WTC11 (cell line): ENCODE results near the gene CDH13.

Experiments used
- ATF1 ChIP-seq: sonication (generic); formaldehyde crosslinking; IDR thresholded peaks from 2 replicates; pipeline ENCODE4 v1.8.1; 2023; ENCODE audit warnings: mild to moderate bottlenecking, moderate library complexity, missing genetic modification reagents
- CREB1 ChIP-seq: sonication (generic); formaldehyde crosslinking; IDR thresholded peaks from 2 replicates; pipeline ENCODE4 v1.8.0; 2023; ENCODE audit warnings: mild to moderate bottlenecking, missing genetic modification reagents
- CTCF ChIP-seq: fragments of 200-600 bp; IDR thresholded peaks from 2 replicates; pipeline ENCODE4 v1.8.0; 2022; ENCODE audit warnings: antibody characterized with exemption
- ESRRA ChIP-seq: sonication (generic); formaldehyde crosslinking; IDR thresholded peaks from 2 replicates; pipeline ENCODE4 v1.8.1; 2022; ENCODE audit warnings: mild to moderate bottlenecking, missing genetic modification reagents, borderline replicate concordance
- GABPB1 ChIP-seq: sonication (generic); formaldehyde crosslinking; IDR thresholded peaks from 2 replicates; pipeline ENCODE4 v1.8.1; 2023; ENCODE audit warnings: mild to moderate bottlenecking, missing genetic modification reagents
- HMGXB4 ChIP-seq: sonication (generic); formaldehyde crosslinking; IDR thresholded peaks from 2 replicates; pipeline ENCODE4 v1.8.1; 2023; ENCODE audit warnings: mild to moderate bottlenecking, moderate library complexity, missing genetic modification reagents
- MYBL2 ChIP-seq: sonication (generic); formaldehyde crosslinking; IDR thresholded peaks from 2 replicates; pipeline ENCODE4 v1.8.1; 2023; ENCODE audit warnings: mild to moderate bottlenecking, moderate library complexity, missing genetic modification reagents
- SP1 ChIP-seq: sonication (generic); formaldehyde crosslinking; conservative IDR thresholded peaks from 2 replicates; pipeline ENCODE4 v1.8.1; 2022; ENCODE audit warnings: missing genetic modification reagents
- ZNF138 ChIP-seq: sonication (generic); formaldehyde crosslinking; conservative IDR thresholded peaks from 2 replicates; pipeline ENCODE4 v1.8.1; 2022; ENCODE audit warnings: mild to moderate bottlenecking, moderate library complexity, missing genetic modification reagents
- TF ChIP-seq, protein P1 (sequence below): sonication (generic); formaldehyde crosslinking; conservative IDR thresholded peaks from 2 replicates; pipeline ENCODE4 v1.8.1; 2023; ENCODE audit warnings: mild to moderate bottlenecking, low read depth, missing genetic modification reagents, moderate library complexity
- TF ChIP-seq, protein P2 (sequence below): fragments of 250-450 bp; sonication (Bioruptor Pico); IDR thresholded peaks from 2 replicates; pipeline ENCODE4 v2.1.2; 2022; ENCODE audit warnings: mild to moderate bottlenecking, moderate library complexity

- TF ChIP-seq, protein P1, sequence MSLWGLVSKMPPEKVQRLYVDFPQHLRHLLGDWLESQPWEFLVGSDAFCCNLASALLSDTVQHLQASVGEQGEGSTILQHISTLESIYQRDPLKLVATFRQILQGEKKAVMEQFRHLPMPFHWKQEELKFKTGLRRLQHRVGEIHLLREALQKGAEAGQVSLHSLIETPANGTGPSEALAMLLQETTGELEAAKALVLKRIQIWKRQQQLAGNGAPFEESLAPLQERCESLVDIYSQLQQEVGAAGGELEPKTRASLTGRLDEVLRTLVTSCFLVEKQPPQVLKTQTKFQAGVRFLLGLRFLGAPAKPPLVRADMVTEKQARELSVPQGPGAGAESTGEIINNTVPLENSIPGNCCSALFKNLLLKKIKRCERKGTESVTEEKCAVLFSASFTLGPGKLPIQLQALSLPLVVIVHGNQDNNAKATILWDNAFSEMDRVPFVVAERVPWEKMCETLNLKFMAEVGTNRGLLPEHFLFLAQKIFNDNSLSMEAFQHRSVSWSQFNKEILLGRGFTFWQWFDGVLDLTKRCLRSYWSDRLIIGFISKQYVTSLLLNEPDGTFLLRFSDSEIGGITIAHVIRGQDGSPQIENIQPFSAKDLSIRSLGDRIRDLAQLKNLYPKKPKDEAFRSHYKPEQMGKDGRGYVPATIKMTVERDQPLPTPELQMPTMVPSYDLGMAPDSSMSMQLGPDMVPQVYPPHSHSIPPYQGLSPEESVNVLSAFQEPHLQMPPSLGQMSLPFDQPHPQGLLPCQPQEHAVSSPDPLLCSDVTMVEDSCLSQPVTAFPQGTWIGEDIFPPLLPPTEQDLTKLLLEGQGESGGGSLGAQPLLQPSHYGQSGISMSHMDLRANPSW (CRISPR knock-in tag), result no peak
- TF ChIP-seq CTCF, result no peak
- TF ChIP-seq, protein P2, sequence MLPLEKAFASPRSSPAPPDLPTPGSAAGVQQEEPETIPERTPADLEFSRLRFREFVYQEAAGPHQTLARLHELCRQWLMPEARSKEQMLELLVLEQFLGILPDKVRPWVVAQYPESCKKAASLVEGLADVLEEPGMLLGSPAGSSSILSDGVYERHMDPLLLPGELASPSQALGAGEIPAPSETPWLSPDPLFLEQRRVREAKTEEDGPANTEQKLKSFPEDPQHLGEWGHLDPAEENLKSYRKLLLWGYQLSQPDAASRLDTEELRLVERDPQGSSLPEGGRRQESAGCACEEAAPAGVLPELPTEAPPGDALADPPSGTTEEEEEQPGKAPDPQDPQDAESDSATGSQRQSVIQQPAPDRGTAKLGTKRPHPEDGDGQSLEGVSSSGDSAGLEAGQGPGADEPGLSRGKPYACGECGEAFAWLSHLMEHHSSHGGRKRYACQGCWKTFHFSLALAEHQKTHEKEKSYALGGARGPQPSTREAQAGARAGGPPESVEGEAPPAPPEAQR (CRISPR knock-in tag), result no peak
- no peak for TF ChIP-seq ZNF138 (CRISPR knock-in tag)
- TF ChIP-seq SP1 (CRISPR knock-in tag), result no peak
- TF ChIP-seq MYBL2 (CRISPR knock-in tag), result no peak
- TF ChIP-seq ESRRA (CRISPR knock-in tag), result no peak
- no peak for TF ChIP-seq CREB1 (CRISPR knock-in tag)
- TF ChIP-seq ATF1 (CRISPR knock-in tag), result no peak
- TF ChIP-seq GABPB1 (CRISPR knock-in tag), result no peak
- TF ChIP-seq HMGXB4, result no peak
These were observed 673.6 kb downstream of the CDH13 start for GRCh38 chr16:83300326-83300725.
